Nephron progenitor cell (in vitro differentiated cells): ENCODE data around the gene TTC33.

ENCODE experiments used
- DNase-seq: peaks from one replicate; pipeline ENCODE4 v3.0.0; 2021
- H3K27ac Mint-ChIP-seq: 2 replicates; pipeline ENCODE4 v1.8.0; 2021; ENCODE audit warnings: mild to moderate bottlenecking, moderate library complexity, mixed read lengths
- H3K27me3 Mint-ChIP-seq: 2 replicates; pipeline ENCODE4 v1.8.0; 2021; ENCODE audit warnings: mild to moderate bottlenecking, low read depth, mixed read lengths; ENCODE audit not compliant: poor library complexity
- H3K36me3 Mint-ChIP-seq: 2 replicates; pipeline ENCODE4 v1.8.0; 2021; ENCODE audit warnings: low read depth, mixed read lengths
- H3K4me1 Mint-ChIP-seq: 2 replicates; pipeline ENCODE4 v1.8.0; 2021; ENCODE audit warnings: mixed read lengths
- H3K4me3 Mint-ChIP-seq: 2 replicates; pipeline ENCODE4 v1.8.0; 2021; ENCODE audit warnings: mild to moderate bottlenecking, moderate library complexity, mixed read lengths
- H3K9me3 Mint-ChIP-seq: 2 replicates; pipeline ENCODE4 v1.8.0; 2021; ENCODE audit warnings: mild to moderate bottlenecking, moderate library complexity, mixed read lengths
- TF ChIP-seq, protein P1 (sequence below): fragments of 200-600 bp; sonication (generic); IDR thresholded peaks from 2 replicates; pipeline ENCODE4 v1.5.0; 2021; ENCODE audit warnings: antibody characterized with exemption

The TTC33 gene

DNA sequence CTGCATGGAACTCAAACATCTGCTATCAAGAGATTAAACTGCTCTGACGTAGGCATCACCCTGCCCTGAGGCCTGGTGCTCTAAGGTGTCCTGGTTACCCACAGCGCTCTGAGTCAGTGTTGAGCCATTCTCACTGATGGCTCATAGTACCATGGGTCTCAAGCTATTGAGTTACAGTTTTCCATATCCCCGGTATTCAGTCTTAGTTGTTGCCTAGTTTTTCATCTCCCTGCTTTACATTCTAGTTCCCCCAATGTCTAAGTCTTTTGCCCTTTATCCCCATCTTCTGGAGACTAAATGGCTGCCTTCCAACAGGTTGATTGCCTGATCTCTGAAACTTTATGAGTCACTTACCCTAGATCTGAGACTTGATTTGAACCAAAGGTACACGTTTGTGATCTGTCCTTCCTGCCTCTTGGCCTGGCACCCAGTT is 237.3 kb downstream of the TTC33 start:
- Mint-ChIP-seq H3K4me1 (no peaks in the 10 kb centered on the region), H3K9me3 (no peaks in the 10 kb centered on the region), H3K27ac (no peak overlapping the region), H3K4me3 (no peak overlapping the region), H3K36me3 (no peaks in the 10 kb centered on the region), H3K27me3 (no peaks in the 10 kb centered on the region)
- TF ChIP-seq, protein P1, sequence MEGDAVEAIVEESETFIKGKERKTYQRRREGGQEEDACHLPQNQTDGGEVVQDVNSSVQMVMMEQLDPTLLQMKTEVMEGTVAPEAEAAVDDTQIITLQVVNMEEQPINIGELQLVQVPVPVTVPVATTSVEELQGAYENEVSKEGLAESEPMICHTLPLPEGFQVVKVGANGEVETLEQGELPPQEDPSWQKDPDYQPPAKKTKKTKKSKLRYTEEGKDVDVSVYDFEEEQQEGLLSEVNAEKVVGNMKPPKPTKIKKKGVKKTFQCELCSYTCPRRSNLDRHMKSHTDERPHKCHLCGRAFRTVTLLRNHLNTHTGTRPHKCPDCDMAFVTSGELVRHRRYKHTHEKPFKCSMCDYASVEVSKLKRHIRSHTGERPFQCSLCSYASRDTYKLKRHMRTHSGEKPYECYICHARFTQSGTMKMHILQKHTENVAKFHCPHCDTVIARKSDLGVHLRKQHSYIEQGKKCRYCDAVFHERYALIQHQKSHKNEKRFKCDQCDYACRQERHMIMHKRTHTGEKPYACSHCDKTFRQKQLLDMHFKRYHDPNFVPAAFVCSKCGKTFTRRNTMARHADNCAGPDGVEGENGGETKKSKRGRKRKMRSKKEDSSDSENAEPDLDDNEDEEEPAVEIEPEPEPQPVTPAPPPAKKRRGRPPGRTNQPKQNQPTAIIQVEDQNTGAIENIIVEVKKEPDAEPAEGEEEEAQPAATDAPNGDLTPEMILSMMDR: no peak
- no peak for DNase-seq

DNA sequence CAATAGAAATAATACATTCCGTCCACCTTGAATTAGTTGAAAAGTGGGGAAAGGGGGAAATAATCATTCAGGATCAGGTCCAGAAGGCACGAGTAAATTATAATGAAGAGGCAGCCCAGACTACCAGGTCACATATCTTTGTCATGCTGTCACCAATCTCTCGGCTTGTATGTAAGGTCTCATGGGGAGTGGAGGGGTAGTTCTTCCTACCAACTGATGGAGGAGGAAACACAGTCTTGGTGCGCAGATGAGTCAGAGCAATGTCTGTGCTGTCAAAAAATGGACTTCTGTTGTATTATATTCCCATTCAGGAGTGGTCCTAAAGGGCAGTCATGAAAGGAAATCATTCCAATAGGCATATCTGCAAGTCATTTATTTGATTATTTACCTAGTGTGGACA is 240.3 kb downstream of the TTC33 start:
- no peaks in the 10 kb centered on the region for H3K9me3 Mint-ChIP-seq
- no peak overlapping the region for H3K4me3 Mint-ChIP-seq
- TF ChIP-seq, protein P1: no peak
- H3K36me3 Mint-ChIP-seq: no peaks in the 10 kb centered on the region
- no peaks in the 10 kb centered on the region for H3K27me3 Mint-ChIP-seq
- no peak for DNase-seq
- H3K4me1 Mint-ChIP-seq: no peaks in the 10 kb centered on the region
- H3K27ac Mint-ChIP-seq: no peak overlapping the region

DNA sequence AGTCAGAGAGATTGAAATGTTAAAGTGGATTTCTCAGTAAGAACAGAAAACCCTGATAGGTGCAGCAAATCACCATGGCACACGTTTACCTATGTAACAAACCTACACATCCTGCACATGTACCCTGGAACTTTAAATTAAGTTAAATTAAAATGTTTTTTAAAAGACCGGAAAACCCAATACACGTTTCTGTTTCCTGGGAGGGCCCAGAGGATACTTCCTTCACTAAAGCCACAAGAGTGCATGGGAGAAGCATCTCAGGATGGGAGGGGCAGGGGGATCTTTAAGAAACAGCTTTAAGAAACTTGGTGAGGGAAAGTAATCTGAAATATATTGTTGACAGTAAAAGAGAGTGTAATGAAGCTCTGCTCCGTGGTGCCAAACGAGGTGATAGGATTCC is 240.8 kb downstream of the TTC33 start:
- TF ChIP-seq, protein P1: no peak
- Mint-ChIP-seq H3K36me3 (no peaks in the 10 kb centered on the region), H3K4me3 (no peak overlapping the region), H3K27ac (no peak overlapping the region), H3K4me1 (no peaks in the 10 kb centered on the region), H3K9me3 (no peaks in the 10 kb centered on the region), H3K27me3 (no peaks in the 10 kb centered on the region)
- DNase-seq: no peak

DNA sequence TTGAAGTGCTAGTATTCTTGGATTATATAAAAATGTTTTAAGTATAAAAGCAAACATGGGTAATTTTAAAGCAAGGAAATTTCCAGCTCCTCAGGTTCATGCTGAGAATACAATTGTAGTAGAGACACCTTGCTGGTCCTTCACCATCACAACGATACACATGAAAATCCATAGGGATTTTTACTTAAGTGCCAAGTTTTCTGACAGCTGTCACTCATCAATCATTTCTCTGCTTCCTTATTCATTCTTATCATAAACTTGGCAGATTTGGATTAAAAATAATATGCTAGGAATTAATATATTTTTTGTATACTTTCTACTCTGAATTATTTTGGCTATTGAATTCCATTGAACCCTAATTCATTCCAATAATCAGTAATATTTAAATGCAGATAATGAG is 244.0 kb downstream of the TTC33 start:
- H3K27me3 Mint-ChIP-seq: no peaks in the 10 kb centered on the region
- H3K4me1 Mint-ChIP-seq: no peaks in the 10 kb centered on the region
- no peak overlapping the region for H3K4me3 Mint-ChIP-seq
- TF ChIP-seq, protein P1: no peak
- no peak overlapping the region for H3K27ac Mint-ChIP-seq
- no peak for DNase-seq
- H3K36me3 Mint-ChIP-seq: no peaks in the 10 kb centered on the region
- H3K9me3 Mint-ChIP-seq: no peaks in the 10 kb centered on the region

DNA sequence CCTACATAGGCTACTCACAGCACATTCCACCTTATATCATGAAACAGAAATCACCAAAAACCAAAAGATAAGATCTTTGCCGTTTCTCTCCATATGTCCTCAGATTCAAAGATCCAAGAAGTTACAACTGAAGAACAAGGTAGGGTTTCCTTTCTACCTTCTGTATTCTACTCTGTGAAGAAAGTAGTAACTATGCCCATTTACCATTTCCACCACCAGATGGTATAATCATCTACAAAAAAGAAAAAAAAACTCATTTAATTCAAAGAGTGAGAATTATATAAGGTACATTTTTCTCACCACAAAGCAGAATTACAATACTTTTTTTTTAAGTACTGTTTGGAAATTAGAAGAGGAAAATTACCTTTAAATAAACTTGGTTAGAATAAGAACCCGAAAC is 248.7 kb downstream of the TTC33 start:
- no peaks in the 10 kb centered on the region for H3K4me1 Mint-ChIP-seq
- H3K9me3 Mint-ChIP-seq: no peaks in the 10 kb centered on the region
- TF ChIP-seq, protein P1: no peak
- DNase-seq: no peak
- H3K36me3 Mint-ChIP-seq: no peaks in the 10 kb centered on the region
- H3K27me3 Mint-ChIP-seq: no peaks in the 10 kb centered on the region
- H3K4me3 Mint-ChIP-seq: no peak overlapping the region
- no peak overlapping the region for H3K27ac Mint-ChIP-seq

DNA sequence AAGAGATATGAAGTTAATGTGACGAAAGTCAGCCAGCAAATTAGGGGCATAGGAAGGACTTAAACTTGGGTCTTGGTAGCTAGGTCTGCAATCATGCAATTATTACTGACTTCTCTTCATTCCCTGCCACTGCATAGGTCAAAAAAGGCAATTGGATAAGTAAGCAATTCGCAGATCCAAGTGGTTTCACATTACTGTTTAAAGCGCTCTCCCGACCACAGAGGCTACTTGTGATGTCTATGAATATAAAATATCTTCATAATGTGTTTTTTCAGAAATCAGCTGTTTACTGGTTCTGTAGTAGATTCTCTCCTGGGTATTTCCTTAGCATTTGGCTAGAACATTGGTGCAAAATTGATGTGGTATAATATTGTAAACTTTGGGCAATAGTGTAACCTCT is 250.7 kb downstream of the TTC33 start:
- no peaks in the 10 kb centered on the region for H3K9me3 Mint-ChIP-seq
- DNase-seq: no peak

More for the DNA sequence above, 250.7 kb downstream of the TTC33 start:
- Mint-ChIP-seq H3K4me1 (no peaks in the 10 kb centered on the region), H3K27ac (no peak overlapping the region), H3K4me3 (no peak overlapping the region), H3K27me3 (no peaks in the 10 kb centered on the region), H3K36me3 (no peaks in the 10 kb centered on the region)
- TF ChIP-seq, protein P1: no peak
